OCI-LY7 (cell line): ENCODE data around the gene TNNT1. TPM values are rescaled to one million over a fixed set of nuclear protein-coding genes. Genes with fewer than 3 reads are reported as not detected.

Experiments
- BruUV-seq: library from RNA; stranded (reverse); fragments of 400-500 nt; replicated peaks from 2 replicates; lab custom pipeline; 2021; lab: Mats Ljungman, UMichigan
- CTCF ChIA-PET: fragments of 300-600 bp; sonication (Branson Sonifier 250); formaldehyde crosslinking; loops from one replicate; lab custom pipeline; 2022; ENCODE audit warnings: antibody characterized with exemption; ENCODE audit not compliant: unreplicated experiment; lab: Charles Lee
- POLR2A ChIA-PET: fragments of 300-600 bp; sonication (Branson Sonifier 250); formaldehyde crosslinking; loops from one replicate; lab custom pipeline; 2022; ENCODE audit warnings: antibody characterized with exemption; lab: Charles Lee
- DNase-seq: peaks from one replicate; pipeline ENCODE4 v3.0.0-alpha.2; 2015; ENCODE audit warnings: low spot score
- H2AFZ ChIP-seq: fragments of 200-600 bp; sonication (generic), shearing (Covaris generic); 2 replicates; pipeline ENCODE4 v1.6.1; 2014; ENCODE audit warnings: mild to moderate bottlenecking, antibody characterized with exemption, low read length, moderate library complexity
- H3K27ac ChIP-seq: fragments of 200-600 bp; sonication (generic); 2 replicates; pipeline ENCODE4 v1.5.1; 2014; ENCODE audit warnings: mixed run types, low read depth, mild to moderate bottlenecking, moderate library complexity, low read length, inconsistent platforms; ENCODE audit not compliant: poor library complexity, severe bottlenecking
- H3K36me3 ChIP-seq: fragments of 200-600 bp; sonication (generic); 2 replicates; pipeline ENCODE4 v1.6.1; 2014; ENCODE audit warnings: mild to moderate bottlenecking, antibody characterized with exemption, low read length, moderate library complexity, mixed read lengths; ENCODE audit not compliant: insufficient read depth
- H3K4me1 ChIP-seq: fragments of 200-600 bp; sonication (generic); 2 replicates; pipeline ENCODE4 v1.5.1; 2014; ENCODE audit warnings: mild to moderate bottlenecking, low read length; ENCODE audit not compliant: insufficient read depth, poor library complexity, severe bottlenecking
- H3K4me2 ChIP-seq: fragments of 200-600 bp; sonication (generic); 2 replicates; pipeline ENCODE4 v1.6.1; 2014; ENCODE audit warnings: mild to moderate bottlenecking, low read length
- H3K4me3 ChIP-seq: fragments of 200-600 bp; sonication (generic); 2 replicates; pipeline ENCODE4 v1.5.1; 2014; ENCODE audit warnings: mild to moderate bottlenecking, low read depth, low read length; ENCODE audit not compliant: poor library complexity, severe bottlenecking
- H3K79me2 ChIP-seq: fragments of 200-600 bp; sonication (generic); 2 replicates; pipeline ENCODE4 v1.6.1; 2016; ENCODE audit warnings: low read depth, mild to moderate bottlenecking, low read length, moderate library complexity, mixed read lengths; ENCODE audit not compliant: insufficient read depth
- H3K9me2 ChIP-seq: fragments of 200-600 bp; sonication (generic); 2 replicates; pipeline ENCODE4 v1.6.1; 2016; ENCODE audit warnings: mild to moderate bottlenecking, low read length, mixed read lengths; ENCODE audit not compliant: insufficient read depth
- H3K9me3 ChIP-seq: fragments of 200-600 bp; sonication (generic); 2 replicates; pipeline ENCODE4 v1.6.1; 2014; ENCODE audit warnings: mild to moderate bottlenecking, mixed run types, low read length, mixed read lengths
- H4K20me1 ChIP-seq: fragments of 200-600 bp; sonication (generic); 2 replicates; pipeline ENCODE4 v1.6.1; 2014; ENCODE audit warnings: mild to moderate bottlenecking, antibody characterized with exemption, low read length, moderate library complexity, mixed read lengths; ENCODE audit not compliant: insufficient read depth
- EZH2phosphoT487 ChIP-seq: fragments of 200-600 bp; sonication (generic); IDR thresholded peaks from 2 replicates; pipeline ENCODE4 v1.6.1; 2018; ENCODE audit warnings: low read depth, borderline replicate concordance, mild to moderate bottlenecking, mixed run types, antibody characterized with exemption, low read length, moderate library complexity, mixed read lengths
- intact Hi-C: fragments of 100-400 bp; cut with micrococcal nuclease; formaldehyde crosslinking; loops from one replicate; pipeline ENCODE4 v1.10.0; 2022; ENCODE audit not compliant: unreplicated experiment
- total RNA-seq, 2 experiments: library from RNA; depleted of rRNA in 1 of 2; stranded (reverse); fragments of >200 nt in 1 of 2; shearing (Covaris generic) in 1 of 2; gene quantifications; 2 replicates each; pipeline ENCODE4 v1.2.3, GENCODE V29; 2014 to 2022
- TF ChIP-seq, protein P1 (sequence below): fragments of 200-600 bp; sonication (generic); conservative IDR thresholded peaks from 2 replicates; pipeline ENCODE4 v1.5.1; 2014; ENCODE audit warnings: mild to moderate bottlenecking, antibody characterized with exemption, low read length, moderate library complexity, mixed read lengths

TNNT1 gene
- total RNA-seq, 2 experiments from 2014 or later = 11.2 to 21.9 TPM

- Histone ChIP-seq H3K9me3 (no peaks in the 10 kb centered on the region), H3K4me2 (peak overlapping the region; percentile 75), H3K79me2 (no peaks in the 10 kb centered on the region), H4K20me1 (no peaks in the 10 kb centered on the region), H3K4me1 (peaks cover 26% of the 10 kb centered on the region), H2AFZ (peak overlapping the region; percentile 10; the same call in 1 of the 2 replicates), H3K36me3 (no peaks in the 10 kb centered on the region), H3K9me2 (no peaks in the 10 kb centered on the region), H3K27ac (no peak overlapping the region), H3K4me3 (peak overlapping the region; percentile 65)
- BruUV-seq = no TSS peak
- POLR2A ChIA-PET = interaction anchor here (0.6 kb wide), 1 partner anchor 32 kb away, joined by 7 read pairs; no protein-coding TSS in a partner anchor
- CTCF ChIA-PET = no interaction called here
- TF ChIP-seq, protein P1, sequence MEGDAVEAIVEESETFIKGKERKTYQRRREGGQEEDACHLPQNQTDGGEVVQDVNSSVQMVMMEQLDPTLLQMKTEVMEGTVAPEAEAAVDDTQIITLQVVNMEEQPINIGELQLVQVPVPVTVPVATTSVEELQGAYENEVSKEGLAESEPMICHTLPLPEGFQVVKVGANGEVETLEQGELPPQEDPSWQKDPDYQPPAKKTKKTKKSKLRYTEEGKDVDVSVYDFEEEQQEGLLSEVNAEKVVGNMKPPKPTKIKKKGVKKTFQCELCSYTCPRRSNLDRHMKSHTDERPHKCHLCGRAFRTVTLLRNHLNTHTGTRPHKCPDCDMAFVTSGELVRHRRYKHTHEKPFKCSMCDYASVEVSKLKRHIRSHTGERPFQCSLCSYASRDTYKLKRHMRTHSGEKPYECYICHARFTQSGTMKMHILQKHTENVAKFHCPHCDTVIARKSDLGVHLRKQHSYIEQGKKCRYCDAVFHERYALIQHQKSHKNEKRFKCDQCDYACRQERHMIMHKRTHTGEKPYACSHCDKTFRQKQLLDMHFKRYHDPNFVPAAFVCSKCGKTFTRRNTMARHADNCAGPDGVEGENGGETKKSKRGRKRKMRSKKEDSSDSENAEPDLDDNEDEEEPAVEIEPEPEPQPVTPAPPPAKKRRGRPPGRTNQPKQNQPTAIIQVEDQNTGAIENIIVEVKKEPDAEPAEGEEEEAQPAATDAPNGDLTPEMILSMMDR = no peak
- no peak for TF ChIP-seq EZH2phosphoT487
- intact Hi-C loops = loop anchor here (2.0 kb wide), 1 partner anchor 80 kb away; the partner anchor contains the start of gene PPP6R1
- peak; percentile 90 for DNase-seq
These were observed 30.0 kb upstream of the TNNT1 start for GRCh38 chr19:55178781-55179599.

DNA sequence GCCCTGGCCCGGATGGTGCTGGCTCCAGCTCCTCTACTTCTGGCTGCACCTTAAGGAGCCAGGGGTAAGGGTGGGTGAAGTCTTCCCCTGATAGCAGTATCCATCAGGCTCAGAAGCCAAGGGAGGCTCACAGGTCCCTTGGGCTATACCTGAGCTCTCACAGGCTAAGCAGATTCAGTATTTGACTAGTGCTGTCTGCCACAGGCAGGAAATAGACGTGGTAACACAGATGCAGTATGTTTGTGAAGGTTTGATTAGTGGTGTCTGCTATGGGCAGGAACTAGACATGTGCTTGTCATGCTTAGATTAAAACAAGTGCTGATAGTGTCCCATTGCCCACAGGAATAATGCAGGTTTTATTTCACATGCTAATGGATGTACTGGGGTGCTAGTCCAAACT lies 27.1 kb upstream of the TNNT1 start:
- no TSS peak for BruUV-seq
- Histone ChIP-seq H3K36me3 (no peaks in the 10 kb centered on the region), H4K20me1 (no peaks in the 10 kb centered on the region), H2AFZ (peak overlapping the region; percentile 34), H3K4me2 (no peak overlapping the region), H3K4me3 (no peak overlapping the region), H3K9me2 (no peaks in the 10 kb centered on the region), H3K27ac (no peak overlapping the region), H3K4me1 (peaks cover 37% of the 10 kb centered on the region), H3K79me2 (no peaks in the 10 kb centered on the region), H3K9me3 (no peaks in the 10 kb centered on the region)
- POLR2A ChIA-PET = interaction anchor here (1.3 kb wide), 1 partner anchor 25 kb away, joined by 3 read pairs; no protein-coding TSS in a partner anchor
- peak; percentile 71 for DNase-seq
- intact Hi-C loops = no loop called here
- CTCF ChIA-PET = no interaction called here
- TF ChIP-seq, protein P1 = no peak
- no peak for TF ChIP-seq EZH2phosphoT487
